PC-9 (cell line): Measurements from ENCODE around the gene FAM20B. TPM values are rescaled to one million over a fixed set of nuclear protein-coding genes. Genes with fewer than 3 reads are reported as not detected.

Source experiments
- BruUV-seq: library from RNA; stranded (reverse); fragments of 400-500 nt; replicated peaks from 2 replicates; lab custom pipeline; 2021; lab: Mats Ljungman, UMichigan
- CTCF ChIA-PET: fragments of 300-600 bp; sonication (Branson Sonifier 250); formaldehyde crosslinking; loops from one replicate; lab custom pipeline; 2022; ENCODE audit warnings: antibody characterized with exemption; lab: Charles Lee
- POLR2A ChIA-PET: fragments of 300-600 bp; sonication (Branson Sonifier 250); formaldehyde crosslinking; loops from one replicate; lab custom pipeline; 2022; ENCODE audit warnings: antibody characterized with exemption; ENCODE audit not compliant: unreplicated experiment; lab: Charles Lee
- DNase-seq, 2 experiments: peaks; one replicate each; pipeline versions ENCODE4 v3.0.0 to v3.0.0-alpha.2; 2015 to 2022; ENCODE audit warnings: mixed read lengths in 1 of 2
- H2AFZ ChIP-seq: fragments of 200-600 bp; sonication (generic); 2 replicates; pipeline ENCODE4 v1.8.1; 2017; ENCODE audit warnings: antibody characterized with exemption
- H3F3A ChIP-seq: fragments of 200-600 bp; sonication (generic); 2 replicates; pipeline ENCODE4 v1.8.1; 2017; ENCODE audit warnings: antibody characterized with exemption, mild to moderate bottlenecking, low read depth; ENCODE audit not compliant: insufficient read depth
- H3K27ac ChIP-seq: fragments of 200-600 bp; sonication (generic); 2 replicates; pipeline ENCODE4 v1.6.1; 2016; ENCODE audit warnings: mixed run types
- H3K27me3 ChIP-seq: fragments of 200-600 bp; sonication (generic); 2 replicates; pipeline ENCODE4 v1.6.1; 2016; ENCODE audit warnings: low read depth, mixed run types; ENCODE audit not compliant: insufficient read depth
- H3K36me3 ChIP-seq: fragments of 200-600 bp; sonication (generic); 2 replicates; pipeline ENCODE4 v1.6.1; 2016; ENCODE audit warnings: low read depth, mixed run types
- H3K4me1 ChIP-seq: fragments of 200-600 bp; sonication (generic); replicated peaks from 2 replicates; pipeline ENCODE4 v1.6.1; 2016; ENCODE audit warnings: mixed run types; ENCODE audit not compliant: insufficient read depth
- H3K4me2 ChIP-seq: fragments of 200-600 bp; sonication (generic); 2 replicates; pipeline ENCODE4 v1.6.1; 2017; ENCODE audit warnings: mixed run types
- H3K4me3 ChIP-seq: fragments of 200-600 bp; sonication (generic); 2 replicates; pipeline ENCODE4 v1.6.1; 2016; ENCODE audit warnings: mixed run types
- H3K79me2 ChIP-seq: fragments of 200-600 bp; sonication (generic); 2 replicates; pipeline ENCODE4 v1.6.1; 2017; ENCODE audit warnings: low read depth, mixed run types
- H3K9me2 ChIP-seq: fragments of 200-600 bp; sonication (generic); 2 replicates; pipeline ENCODE4 v1.8.1; 2017; ENCODE audit warnings: mild to moderate bottlenecking; ENCODE audit not compliant: insufficient read depth
- H3K9me3 ChIP-seq: fragments of 200-600 bp; sonication (generic); 2 replicates; pipeline ENCODE4 v1.8.1; 2016; ENCODE audit warnings: low read depth; ENCODE audit not compliant: insufficient read depth
- H4K20me1 ChIP-seq: fragments of 200-600 bp; sonication (generic); 2 replicates; pipeline ENCODE4 v1.8.1; 2017; ENCODE audit not compliant: insufficient read depth
- EZH2 ChIP-seq: fragments of 200-600 bp; sonication (generic); IDR thresholded peaks from 2 replicates; pipeline ENCODE4 v1.8.0; 2017; ENCODE audit warnings: antibody characterized with exemption, low read depth
- intact Hi-C: fragments of 100-400 bp; cut with micrococcal nuclease; formaldehyde crosslinking; loops from one replicate; pipeline ENCODE4 v1.10.0; 2022; ENCODE audit not compliant: unreplicated experiment
- total RNA-seq: library from RNA; stranded (reverse); gene quantifications from 2 replicates; pipeline ENCODE4 v1.2.3, GENCODE V29; 2021
- TF ChIP-seq, protein P1 (sequence below): fragments of 200-600 bp; sonication (generic); conservative IDR thresholded peaks from 2 replicates; pipeline ENCODE4 v1.6.1; 2017; ENCODE audit warnings: mixed run types, antibody characterized with exemption, mild to moderate bottlenecking, moderate library complexity

Gene FAM20B
- total RNA-seq, 1 experiment from 2014 or later = 80.5 TPM

DNA sequence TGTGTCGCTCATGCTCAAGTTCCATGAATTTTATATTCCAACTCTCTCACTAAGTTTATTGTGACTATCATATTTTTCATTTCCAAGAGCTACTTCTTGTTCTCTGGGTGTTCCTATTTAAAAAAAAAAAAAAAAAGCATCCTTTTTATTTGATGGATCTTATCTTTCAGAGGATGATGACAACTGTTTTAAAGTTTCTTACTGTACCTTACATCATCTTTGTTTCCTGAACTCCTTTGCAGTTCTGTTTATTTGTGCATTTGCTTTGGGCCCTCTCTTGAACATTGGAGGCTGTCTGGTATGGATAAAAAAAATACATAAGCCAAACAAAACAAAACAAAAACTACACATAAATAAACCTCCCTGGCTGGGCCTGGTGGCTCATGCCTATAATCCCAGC lies 32.1 kb upstream of the FAM20B start:
- no TSS peak for BruUV-seq

DNA sequence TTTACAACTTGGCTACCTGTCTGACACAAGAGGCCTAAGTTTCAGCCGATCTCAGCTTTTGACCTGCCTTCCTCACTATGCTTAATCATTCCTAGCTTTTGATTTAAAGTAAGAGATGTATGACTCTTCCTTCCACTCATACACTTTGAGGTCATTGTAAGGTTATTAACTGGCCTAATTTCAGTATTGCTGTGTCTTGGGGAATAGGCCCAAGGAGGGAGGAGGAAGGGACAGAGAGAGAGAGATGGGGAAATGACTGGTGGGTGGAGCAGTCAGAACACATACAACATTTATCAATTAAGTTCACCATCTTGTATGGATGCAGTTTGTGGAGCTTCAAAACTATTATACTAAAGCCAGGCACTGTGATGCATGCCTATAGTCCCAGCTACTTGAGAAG lies 28.3 kb upstream of the FAM20B start:
- no peaks in the 10 kb centered on the region for H3K79me2 ChIP-seq
- no peak overlapping the region for H3K4me3 ChIP-seq
- intact Hi-C loops = no loop called here
- TF ChIP-seq, protein P1, sequence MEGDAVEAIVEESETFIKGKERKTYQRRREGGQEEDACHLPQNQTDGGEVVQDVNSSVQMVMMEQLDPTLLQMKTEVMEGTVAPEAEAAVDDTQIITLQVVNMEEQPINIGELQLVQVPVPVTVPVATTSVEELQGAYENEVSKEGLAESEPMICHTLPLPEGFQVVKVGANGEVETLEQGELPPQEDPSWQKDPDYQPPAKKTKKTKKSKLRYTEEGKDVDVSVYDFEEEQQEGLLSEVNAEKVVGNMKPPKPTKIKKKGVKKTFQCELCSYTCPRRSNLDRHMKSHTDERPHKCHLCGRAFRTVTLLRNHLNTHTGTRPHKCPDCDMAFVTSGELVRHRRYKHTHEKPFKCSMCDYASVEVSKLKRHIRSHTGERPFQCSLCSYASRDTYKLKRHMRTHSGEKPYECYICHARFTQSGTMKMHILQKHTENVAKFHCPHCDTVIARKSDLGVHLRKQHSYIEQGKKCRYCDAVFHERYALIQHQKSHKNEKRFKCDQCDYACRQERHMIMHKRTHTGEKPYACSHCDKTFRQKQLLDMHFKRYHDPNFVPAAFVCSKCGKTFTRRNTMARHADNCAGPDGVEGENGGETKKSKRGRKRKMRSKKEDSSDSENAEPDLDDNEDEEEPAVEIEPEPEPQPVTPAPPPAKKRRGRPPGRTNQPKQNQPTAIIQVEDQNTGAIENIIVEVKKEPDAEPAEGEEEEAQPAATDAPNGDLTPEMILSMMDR = no peak
- no peak for TF ChIP-seq EZH2
- H3K27ac ChIP-seq = no peak overlapping the region
- H3K4me2 ChIP-seq = no peak overlapping the region
- H3F3A ChIP-seq = no peaks in the 10 kb centered on the region
- H3K36me3 ChIP-seq = no peaks in the 10 kb centered on the region
- H3K27me3 ChIP-seq = no peaks in the 10 kb centered on the region
- no peaks in the 10 kb centered on the region; the same call in 1 of the 2 replicates for H3K9me3 ChIP-seq
- ChIA-PET CTCF (no interaction called here), POLR2A (no interaction called here)
- BruUV-seq = no TSS peak
- no peaks in the 10 kb centered on the region for H4K20me1 ChIP-seq
- DNase-seq = no peak
- H2AFZ ChIP-seq = no peak overlapping the region
- H3K4me1 ChIP-seq = no peaks in the 10 kb centered on the region
- H3K9me2 ChIP-seq = no peaks in the 10 kb centered on the region

More for the DNA sequence above, 32.1 kb upstream of the FAM20B start:
- POLR2A ChIA-PET = no interaction called here
- Histone ChIP-seq H3F3A (no peaks in the 10 kb centered on the region), H4K20me1 (no peaks in the 10 kb centered on the region), H3K27me3 (no peaks in the 10 kb centered on the region), H3K4me3 (no peak overlapping the region), H3K36me3 (no peaks in the 10 kb centered on the region), H2AFZ (no peak overlapping the region), H3K9me2 (no peaks in the 10 kb centered on the region), H3K4me1 (no peaks in the 10 kb centered on the region), H3K79me2 (no peaks in the 10 kb centered on the region), H3K4me2 (no peak overlapping the region), H3K27ac (no peak overlapping the region), H3K9me3 (no peaks in the 10 kb centered on the region; the same call in 1 of the 2 replicates)
- CTCF ChIA-PET = no interaction called here
- TF ChIP-seq, protein P1 = no peak
- no peak for TF ChIP-seq EZH2
- no peak for DNase-seq
- intact Hi-C loops = no loop called here

DNA sequence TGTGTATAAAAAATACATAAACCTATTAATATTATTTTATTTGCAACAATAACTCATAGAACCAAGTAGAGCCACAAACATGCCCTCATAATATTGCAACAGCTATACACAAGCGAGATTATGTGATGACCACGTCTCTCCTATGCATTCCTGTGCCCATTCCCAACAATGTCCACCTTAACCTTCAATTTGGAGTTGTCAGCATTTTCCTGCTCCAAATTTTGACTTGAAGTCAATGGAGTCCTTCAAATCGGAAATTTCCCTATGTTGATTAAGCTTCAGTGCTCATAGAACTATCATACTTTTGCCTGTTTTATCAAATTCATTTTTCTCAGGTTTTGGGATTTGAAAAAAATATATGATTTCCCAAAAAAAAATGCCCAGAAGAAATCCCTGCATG lies 27.4 kb upstream of the FAM20B start:
- Histone ChIP-seq H3K27me3 (no peaks in the 10 kb centered on the region), H3K9me3 (no peaks in the 10 kb centered on the region; the same call in 1 of the 2 replicates), H3F3A (no peaks in the 10 kb centered on the region), H2AFZ (no peak overlapping the region), H3K4me1 (peaks cover 9% of the 10 kb centered on the region), H3K79me2 (no peaks in the 10 kb centered on the region), H3K4me2 (no peak overlapping the region), H3K9me2 (no peaks in the 10 kb centered on the region), H3K4me3 (no peak overlapping the region), H3K36me3 (no peaks in the 10 kb centered on the region), H3K27ac (no peak overlapping the region), H4K20me1 (no peaks in the 10 kb centered on the region)
- no peak for TF ChIP-seq EZH2
- TF ChIP-seq, protein P1 = no peak
- DNase-seq = no peak
- POLR2A ChIA-PET = no interaction called here
- CTCF ChIA-PET = no interaction called here
- intact Hi-C loops = no loop called here
- no TSS peak for BruUV-seq
